ENCODE data around the gene KDM2A. TPM values are rescaled to one million over a fixed set of nuclear protein-coding genes. Genes with fewer than 3 reads are reported as not detected.

Gene KDM2A
- total RNA-seq, 6 experiments from 2014 or later, result 23.8 to 37.1 (median 33.4) TPM

- DNase-seq (peak; percentile 54 to 64 (median 60)), ATAC-seq (peak in 1 of 4 donors; percentile 23)
- Histone ChIP-seq H3K9me3 (no peaks in the 10 kb centered on the region), H3K27me3 (no peaks in the 10 kb centered on the region), H3K4me3 (peak overlapping the region; percentile 29 to 78 (median 53)), H3K4me1 (peaks cover 0 to 31% (median 4%) of the 10 kb centered on the region in 4 donors), H3K36me3 (no peaks in the 10 kb centered on the region), H3K27ac (peak overlapping the region; percentile 92 to 99 (median 97))
- 12% methylated on average over 5 of the region's 65 CpGs for WGBS (ENCODE audit: insufficient coverage, low coverage, low lambda C conversion rate, missing lambda C conversion rate)
- intact Hi-C loops (cut with DNase I), result no loop called here
- TF ChIP-seq, protein P1, sequence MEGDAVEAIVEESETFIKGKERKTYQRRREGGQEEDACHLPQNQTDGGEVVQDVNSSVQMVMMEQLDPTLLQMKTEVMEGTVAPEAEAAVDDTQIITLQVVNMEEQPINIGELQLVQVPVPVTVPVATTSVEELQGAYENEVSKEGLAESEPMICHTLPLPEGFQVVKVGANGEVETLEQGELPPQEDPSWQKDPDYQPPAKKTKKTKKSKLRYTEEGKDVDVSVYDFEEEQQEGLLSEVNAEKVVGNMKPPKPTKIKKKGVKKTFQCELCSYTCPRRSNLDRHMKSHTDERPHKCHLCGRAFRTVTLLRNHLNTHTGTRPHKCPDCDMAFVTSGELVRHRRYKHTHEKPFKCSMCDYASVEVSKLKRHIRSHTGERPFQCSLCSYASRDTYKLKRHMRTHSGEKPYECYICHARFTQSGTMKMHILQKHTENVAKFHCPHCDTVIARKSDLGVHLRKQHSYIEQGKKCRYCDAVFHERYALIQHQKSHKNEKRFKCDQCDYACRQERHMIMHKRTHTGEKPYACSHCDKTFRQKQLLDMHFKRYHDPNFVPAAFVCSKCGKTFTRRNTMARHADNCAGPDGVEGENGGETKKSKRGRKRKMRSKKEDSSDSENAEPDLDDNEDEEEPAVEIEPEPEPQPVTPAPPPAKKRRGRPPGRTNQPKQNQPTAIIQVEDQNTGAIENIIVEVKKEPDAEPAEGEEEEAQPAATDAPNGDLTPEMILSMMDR (IDR thresholded peaks at IDR 0.05), result no peak
- TF ChIP-seq POLR2A (IDR thresholded peaks at IDR 0.05), result no peak
Observed at GRCh38 chr11:67117672-67118180, 1.3 kb upstream of the KDM2A start.

GRCh38 chr11:67118181-67118766, 789 bp upstream of the KDM2A start:
- Histone ChIP-seq H3K9me3 (no peaks in the 10 kb centered on the region), H3K27me3 (no peaks in the 10 kb centered on the region), H3K4me3 (peak overlapping the region; percentile 48 to 78 (median 53)), H3K27ac (peak overlapping the region; percentile 92 to 99 (median 97)), H3K36me3 (no peaks in the 10 kb centered on the region), H3K4me1 (peaks cover 0 to 32% (median 4%) of the 10 kb centered on the region in 4 donors)
- intact Hi-C loops (cut with DNase I), result no loop called here
- peak; percentile 41 for TF ChIP-seq POLR2A (IDR thresholded peaks at IDR 0.05)
- TF ChIP-seq, protein P1 (IDR thresholded peaks at IDR 0.05), result no peak
- ATAC-seq (peak; percentile 6 to 42 (median 20)), DNase-seq (peak; percentile 63 to 73 (median 67))
- WGBS (ENCODE audit: insufficient coverage, low coverage, low lambda C conversion rate, missing lambda C conversion rate), result no CpG with 5 or more reads among the region's 59 CpGs

- peak in 2 of 4 donors; percentile 1 to 3 for ATAC-seq
Observed at GRCh38 chr11:67119585-67120391, 725 bp downstream of the KDM2A start.

DNA sequence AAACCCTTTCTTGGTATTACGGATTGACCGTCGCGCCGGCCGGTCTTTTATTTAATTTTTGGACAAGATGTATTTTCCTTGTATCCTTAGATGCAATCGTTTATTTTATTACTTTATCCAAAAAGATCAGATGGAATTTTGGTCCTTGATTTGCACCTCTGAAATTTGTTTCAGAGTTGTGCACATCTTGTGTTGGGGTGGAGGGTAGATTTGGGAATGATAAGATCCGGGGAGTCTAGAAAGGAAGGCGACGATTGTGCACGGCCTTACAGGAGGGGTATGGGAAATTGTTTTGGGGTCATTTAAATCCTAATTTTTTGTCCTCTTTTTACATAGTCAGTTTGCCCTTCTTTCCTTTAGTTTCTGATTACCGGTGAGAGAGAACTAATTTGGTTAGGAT, 1.4 kb downstream of the KDM2A start:
- intact Hi-C loops (cut with DNase I), result loop anchor here in 1 of 2 donors (10.0 kb wide), 1 partner anchor 54 kb away; no protein-coding TSS in a partner anchor
- ATAC-seq (no peak), DNase-seq (peak in 1 of 3 donors; percentile 6)
- peak overlapping the region; percentile 92 to 99 (median 95) for H3K27ac ChIP-seq
- H3K4me3 ChIP-seq, result peak overlapping the region; percentile 75 to 86 (median 85)
- peaks cover 0 to 34% (median 2%) of the 10 kb centered on the region in 4 donors for H3K4me1 ChIP-seq
- TF ChIP-seq POLR2A (IDR thresholded peaks at IDR 0.05), result no peak
- TF ChIP-seq, protein P1 (IDR thresholded peaks at IDR 0.05), result no peak
- H3K36me3 ChIP-seq, result peaks cover 0 to 4% (median 0%) of the 10 kb centered on the region in 4 donors
- 0% methylated on average over 12 of the region's 12 CpGs for WGBS (ENCODE audit: insufficient coverage, low coverage, low lambda C conversion rate, missing lambda C conversion rate)
- H3K27me3 ChIP-seq, result no peaks in the 10 kb centered on the region
- no peaks in the 10 kb centered on the region for H3K9me3 ChIP-seq

More at GRCh38 chr11:67119585-67120391, 725 bp downstream of the KDM2A start:
- Histone ChIP-seq H3K4me3 (peak overlapping the region; percentile 75 to 86 (median 85)), H3K9me3 (no peaks in the 10 kb centered on the region), H3K27me3 (no peaks in the 10 kb centered on the region), H3K36me3 (peaks cover 0 to 3% (median 0%) of the 10 kb centered on the region in 4 donors), H3K4me1 (peaks cover 0 to 39% (median 4%) of the 10 kb centered on the region in 4 donors), H3K27ac (peak overlapping the region; percentile 92 to 99 (median 95))
- TF ChIP-seq, protein P1 (IDR thresholded peaks at IDR 0.05), result peak in 1 of 4 donors; percentile 9
- TF ChIP-seq POLR2A (IDR thresholded peaks at IDR 0.05), result no peak
- under 1% methylated on average over 21 of the region's 61 CpGs for WGBS (ENCODE audit: insufficient coverage, low coverage, low lambda C conversion rate, missing lambda C conversion rate)
- intact Hi-C loops (cut with DNase I), result loop anchor here in 1 of 2 donors (10.0 kb wide), 1 partner anchor 55 kb away; no protein-coding TSS in a partner anchor
- DNase-seq, result peak; percentile 42 to 63 (median 56)
